Sigmoid colon (tissue), 4 donors: Measurements from ENCODE around the gene CHRNA9.

Source experiments
- CTCF ChIP-seq, 4 experiments: fragments of 450-650 bp in 3 of 4; fragments of 200-600 bp in 1 of 4; IDR thresholded peaks; one replicate each; pipeline ENCODE4 v1.5.1; 2016 to 2019; ENCODE audit warnings: antibody characterized with exemption in 4 of 4, mild to moderate bottlenecking in 3 of 4, moderate library complexity in 2 of 4
- POLR2A ChIP-seq, 2 donors: fragments of 450-650 bp; IDR thresholded peaks; one replicate each; pipeline ENCODE4 v1.6.1; 2016; ENCODE audit warnings: antibody characterized with exemption in 2 of 2, mild to moderate bottlenecking in 2 of 2, moderate library complexity in 2 of 2
- POLR2AphosphoS5 ChIP-seq, 4 donors: sonication (generic); formaldehyde crosslinking; IDR thresholded peaks; one replicate each; pipeline ENCODE4 v1.6.1; 2017; ENCODE audit warnings: antibody characterized with exemption in 4 of 4

DNA sequence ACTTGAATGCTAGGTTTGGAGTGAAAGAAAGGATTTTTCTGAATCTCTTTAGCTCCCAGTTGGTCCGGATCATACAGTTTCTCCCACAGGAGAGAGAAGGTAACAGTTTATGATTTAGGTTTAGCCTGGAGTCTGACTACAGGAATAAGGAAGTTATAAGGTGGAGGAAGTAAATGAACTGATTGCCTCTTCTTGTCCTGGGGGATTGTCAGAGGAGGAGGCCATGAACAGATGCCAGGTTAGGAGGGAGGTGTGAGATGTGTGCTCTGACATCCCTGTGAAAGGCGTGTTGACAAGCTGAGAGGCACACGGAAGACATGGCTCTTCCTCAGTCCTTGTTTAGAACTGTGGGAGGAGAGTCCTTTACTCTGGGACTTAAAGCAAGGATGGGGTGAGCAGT lies 64.4 kb downstream of the CHRNA9 start:
- TF ChIP-seq CTCF (IDR thresholded peaks at IDR 0.05) (no peak), POLR2A (IDR thresholded peaks at IDR 0.05) (no peak), POLR2AphosphoS5 (IDR thresholded peaks at IDR 0.05) (no peak)
